Spinal cord (tissue), 10 donors: ENCODE data around the gene MAP4K3. TPM values are rescaled to one million over a fixed set of nuclear protein-coding genes. Genes with fewer than 3 reads are reported as not detected.
"Not testable (repeated sequence)": the region's sequence is repeated elsewhere in the genome, so short reads cannot be mapped to it uniquely, and the experiment has no call there.

ENCODE experiments used
- DNase-seq, 6 donors: peaks; one replicate each; pipeline versions ENCODE4 v3.0.0 to v3.0.0-alpha.2; 2013 to 2015; ENCODE audit warnings: low spot score in 6 of 6, low read depth in 4 of 6
- H3K27ac ChIP-seq: one replicate; pipeline ENCODE4 v1.5.1; 2013; ENCODE audit warnings: low read depth, low read length, control low read depth
- H3K27me3 ChIP-seq: one replicate; pipeline ENCODE4 v1.6.1; 2013; ENCODE audit warnings: low read length; ENCODE audit not compliant: control insufficient read depth, insufficient read depth
- H3K36me3 ChIP-seq: one replicate; pipeline ENCODE4 v1.6.1; 2013; ENCODE audit warnings: low read length; ENCODE audit not compliant: control insufficient read depth, insufficient read depth
- H3K4me1 ChIP-seq: one replicate; pipeline ENCODE4 v1.6.1; 2013; ENCODE audit warnings: low read length; ENCODE audit not compliant: control insufficient read depth, insufficient read depth
- H3K4me3 ChIP-seq: one replicate; pipeline ENCODE4 v1.5.1; 2013; ENCODE audit warnings: low read depth, low read length, control low read depth
- H3K9me3 ChIP-seq: one replicate; pipeline ENCODE4 v1.6.1; 2013; ENCODE audit warnings: low read length; ENCODE audit not compliant: control insufficient read depth, insufficient read depth
- WGBS: methylation state at CpG from one replicate; pipeline ENCODE4 v1.1.5; 2013; ENCODE audit warnings: missing lambda C conversion rate; ENCODE audit not compliant: insufficient coverage; 5-methylcytosine and 5-hydroxymethylcytosine counted together
- polyA plus RNA-seq, 2 donors: library from polyadenylated mRNA; unstranded; fragments of 120-200 nt; gene quantifications; one replicate each; pipeline ENCODE4 v1.2.1, GENCODE V29; 2013; ENCODE audit not compliant: insufficient read length in 2 of 2
- total RNA-seq, 2 donors: library from RNA; depleted of rRNA in 1 of 2; stranded (reverse); fragments of 120-200 nt in 1 of 2; fragments of >200 nt in 1 of 2; gene quantifications; one replicate each; pipeline versions ENCODE4 v1.2.3 to v1.2.4, GENCODE V29; 2013 to 2014
- donor health status: healthy.

Gene MAP4K3
- total and polyA plus RNA-seq, 4 donors, result 48.0 to 88.9 (median 58.9) TPM

GRCh38 chr2:39265315-39265714, 171.8 kb downstream of the MAP4K3 start:
- no peaks in the 10 kb centered on the region for H3K4me1 ChIP-seq
- H3K9me3 ChIP-seq, result no peaks in the 10 kb centered on the region
- H3K27me3 ChIP-seq, result no peaks in the 10 kb centered on the region
- DNase-seq, result no peak
- WGBS, result 100% methylated on average over 1 of the region's 2 CpGs
- H3K36me3 ChIP-seq, result peaks cover 12% of the 10 kb centered on the region
- no peak overlapping the region for H3K4me3 ChIP-seq
- no peak overlapping the region for H3K27ac ChIP-seq

DNA sequence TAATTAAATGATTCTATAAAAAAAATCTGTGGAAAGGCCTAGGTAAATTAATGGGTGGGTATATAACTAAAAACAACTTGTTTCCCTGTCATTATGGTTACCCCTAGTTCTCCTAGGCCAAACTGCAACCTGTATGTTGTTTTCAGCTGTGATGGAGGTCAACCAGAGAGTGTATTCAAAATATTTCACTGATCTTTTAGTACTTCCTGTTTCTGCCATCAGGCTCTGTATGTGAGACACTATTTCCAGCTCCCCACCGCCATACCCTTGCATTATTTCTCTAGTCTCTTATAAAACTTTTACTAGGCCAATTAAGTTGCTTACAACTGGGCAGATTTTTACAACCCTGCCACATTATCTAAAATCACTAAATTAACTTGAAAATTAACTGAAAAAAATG, 172.4 kb downstream of the MAP4K3 start:
- Histone ChIP-seq H3K4me1 (no peaks in the 10 kb centered on the region), H3K27ac (no peak overlapping the region), H3K27me3 (no peaks in the 10 kb centered on the region), H3K4me3 (no peak overlapping the region), H3K36me3 (peaks cover 16% of the 10 kb centered on the region), H3K9me3 (no peaks in the 10 kb centered on the region)
- 75% methylated on average over 1 of the region's 1 CpG for WGBS
- DNase-seq, result no peak

DNA sequence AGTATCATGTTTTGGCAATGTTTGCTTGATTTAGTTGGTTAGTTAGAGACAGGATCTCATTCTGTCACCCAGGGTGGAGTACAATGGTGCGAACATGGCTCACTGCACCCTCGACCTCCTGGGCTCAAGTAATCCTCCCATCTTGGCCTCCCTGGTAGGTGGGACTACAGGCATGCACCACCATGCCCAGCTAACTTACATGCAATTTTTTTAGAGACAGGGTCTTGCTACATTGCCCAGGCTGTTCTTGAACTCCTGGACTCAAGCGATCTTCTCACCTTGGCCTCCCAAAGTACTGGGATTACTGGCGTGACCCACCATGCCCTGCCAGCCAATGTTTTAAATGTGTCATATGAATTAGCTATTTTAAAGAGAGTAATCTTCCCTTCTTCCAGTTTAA, 177.0 kb downstream of the MAP4K3 start:
- WGBS, result 95% methylated on average over 3 of the region's 4 CpGs

DNA sequence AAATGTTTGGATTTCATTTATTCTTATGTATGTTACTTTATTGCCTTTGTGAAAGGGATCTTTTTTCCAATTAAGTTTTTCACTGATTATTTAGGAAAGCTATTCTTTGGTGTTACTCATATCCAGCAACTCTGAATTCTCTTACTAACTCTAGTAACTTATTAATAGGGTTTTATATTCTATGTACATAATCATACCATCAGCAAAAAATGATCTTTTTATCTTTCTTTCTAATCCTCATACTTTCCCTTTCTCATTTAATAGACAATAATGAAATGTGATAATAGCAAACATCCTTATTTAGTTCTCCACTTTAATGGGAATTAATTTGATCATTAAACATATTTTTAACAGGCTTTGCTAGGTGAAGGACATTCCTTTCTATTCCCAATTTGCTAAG, 181.0 kb downstream of the MAP4K3 start:
- Histone ChIP-seq H3K4me3 (no peak overlapping the region), H3K36me3 (peaks cover 18% of the 10 kb centered on the region), H3K27me3 (no peaks in the 10 kb centered on the region), H3K27ac (no peak overlapping the region), H3K9me3 (peaks cover 2% of the 10 kb centered on the region), H3K4me1 (no peaks in the 10 kb centered on the region)
- no peak for DNase-seq

More for the DNA sequence above, 177.0 kb downstream of the MAP4K3 start:
- Histone ChIP-seq H3K27ac (no peak overlapping the region), H3K4me3 (no peak overlapping the region), H3K4me1 (no peaks in the 10 kb centered on the region), H3K36me3 (peaks cover 17% of the 10 kb centered on the region), H3K27me3 (no peaks in the 10 kb centered on the region), H3K9me3 (peaks cover 2% of the 10 kb centered on the region)
- no peak for DNase-seq

DNA sequence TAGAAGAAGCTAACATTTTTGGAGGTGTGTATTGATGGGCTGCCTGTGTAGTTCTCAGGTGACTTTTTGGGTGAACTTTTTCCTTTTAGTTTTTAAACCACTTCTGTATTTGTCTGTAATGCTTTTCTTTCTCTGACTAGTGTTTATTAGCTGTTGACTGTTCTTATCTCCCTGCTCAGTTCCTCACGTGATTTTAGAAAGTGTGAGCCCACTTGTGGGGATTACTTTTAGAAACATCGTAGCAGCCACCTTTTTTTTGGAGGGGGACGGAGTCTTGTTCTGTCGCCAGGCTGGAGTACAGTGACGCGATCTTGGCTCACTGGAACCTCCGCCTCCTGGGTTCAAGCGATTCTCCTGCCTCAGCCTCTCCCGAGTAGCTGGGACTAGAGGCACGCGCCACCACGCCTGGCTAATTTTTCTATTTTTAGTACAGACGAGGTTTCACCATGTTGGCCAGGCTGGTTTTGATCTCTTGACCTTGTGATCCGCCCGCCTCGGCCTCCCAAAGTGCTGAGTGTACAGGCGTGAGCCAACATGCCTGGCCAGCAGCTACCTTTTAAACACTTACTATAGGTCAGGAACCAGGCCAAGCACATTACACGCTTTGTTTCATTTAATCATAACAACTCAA, 184.1 kb downstream of the MAP4K3 start:
- Histone ChIP-seq H3K9me3 (peaks cover 2% of the 10 kb centered on the region), H3K27ac (no peak overlapping the region), H3K4me1 (no peaks in the 10 kb centered on the region), H3K36me3 (peaks cover 14% of the 10 kb centered on the region), H3K4me3 (no peak overlapping the region), H3K27me3 (no peaks in the 10 kb centered on the region)
- WGBS, result 97% methylated on average over 14 of the region's 18 CpGs
- no peak for DNase-seq

GRCh38 chr2:39247512-39248043, 189.5 kb downstream of the MAP4K3 start:
- 67% methylated on average over 1 of the region's 6 CpGs for WGBS
- no peaks in the 10 kb centered on the region for H3K36me3 ChIP-seq
- DNase-seq, result no peak
- no peaks in the 10 kb centered on the region for H3K27me3 ChIP-seq
- no peak overlapping the region for H3K27ac ChIP-seq
- no peak overlapping the region for H3K4me3 ChIP-seq
- no peaks in the 10 kb centered on the region for H3K4me1 ChIP-seq
- no peaks in the 10 kb centered on the region for H3K9me3 ChIP-seq

DNA sequence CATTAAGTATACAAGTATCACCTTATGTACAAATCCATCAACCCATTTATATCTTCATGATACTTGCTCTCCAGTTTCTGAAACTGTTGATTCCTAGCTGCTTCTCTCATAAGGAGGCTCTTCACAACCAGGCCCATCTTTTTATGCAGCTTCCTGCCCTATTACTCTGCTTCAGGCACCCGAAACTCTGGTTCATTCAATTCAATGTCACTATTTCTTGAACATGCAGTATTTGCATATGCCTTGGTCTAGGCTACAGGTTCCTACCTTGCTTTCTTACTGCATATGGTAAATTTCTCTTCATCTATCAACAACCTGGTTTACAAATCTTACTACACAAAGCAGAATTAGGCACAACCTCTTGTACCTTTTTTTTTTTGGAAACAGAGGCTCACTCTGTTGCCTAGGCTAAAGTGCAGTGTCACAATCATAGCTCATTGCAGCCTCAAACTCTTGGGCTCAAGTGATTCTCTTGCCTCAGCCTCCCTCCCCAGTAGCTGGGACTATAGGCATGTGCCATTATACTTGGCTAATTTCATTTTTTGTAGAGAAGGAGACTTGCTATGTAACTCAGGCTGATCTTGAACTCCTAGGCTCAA, 190.6 kb downstream of the MAP4K3 start:
- WGBS, result 83% methylated on average over 1 of the region's 1 CpG
- H3K27me3 ChIP-seq, result no peaks in the 10 kb centered on the region
- H3K9me3 ChIP-seq, result no peaks in the 10 kb centered on the region
- no peak overlapping the region for H3K27ac ChIP-seq
- H3K4me3 ChIP-seq, result no peak overlapping the region
- H3K36me3 ChIP-seq, result no peaks in the 10 kb centered on the region
- no peak for DNase-seq
- no peaks in the 10 kb centered on the region for H3K4me1 ChIP-seq

DNA sequence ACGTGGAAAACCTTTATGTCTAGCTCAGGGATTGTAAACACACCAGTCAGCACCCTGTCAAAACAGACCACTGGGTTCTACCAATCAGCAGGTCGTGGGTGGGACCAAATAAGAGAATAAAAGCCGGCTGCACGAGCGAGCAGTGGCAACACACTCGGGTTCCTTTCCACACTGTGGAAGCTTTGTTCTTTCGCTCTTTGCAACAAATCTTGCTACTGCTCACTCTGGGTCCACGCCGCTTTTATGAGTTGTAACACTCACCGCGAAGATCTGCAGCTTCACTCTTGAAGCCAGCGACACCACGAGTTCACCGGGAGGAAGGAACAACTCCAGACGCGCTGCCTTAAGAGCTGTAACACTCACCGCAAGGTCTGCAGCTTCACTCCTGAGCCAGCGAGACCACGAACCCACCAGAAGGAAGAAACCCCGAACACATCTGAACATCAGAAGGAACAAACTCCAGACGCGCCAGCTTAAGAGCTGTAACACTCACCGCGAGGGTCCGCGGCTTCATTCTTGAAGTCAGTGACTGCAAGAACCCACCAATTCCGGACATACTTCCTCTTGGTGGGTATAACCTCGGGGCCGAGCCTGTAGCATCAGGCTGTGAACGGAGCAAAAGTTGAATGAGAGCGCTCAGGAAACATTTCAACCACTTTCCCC, 192.0 kb downstream of the MAP4K3 start:
- not testable (repeated sequence) for H3K4me1 ChIP-seq, H3K36me3 ChIP-seq, H3K9me3 ChIP-seq, DNase-seq, H3K4me3 ChIP-seq, H3K27ac ChIP-seq, H3K27me3 ChIP-seq
- WGBS, result 86% methylated on average over 30 of the region's 31 CpGs

DNA sequence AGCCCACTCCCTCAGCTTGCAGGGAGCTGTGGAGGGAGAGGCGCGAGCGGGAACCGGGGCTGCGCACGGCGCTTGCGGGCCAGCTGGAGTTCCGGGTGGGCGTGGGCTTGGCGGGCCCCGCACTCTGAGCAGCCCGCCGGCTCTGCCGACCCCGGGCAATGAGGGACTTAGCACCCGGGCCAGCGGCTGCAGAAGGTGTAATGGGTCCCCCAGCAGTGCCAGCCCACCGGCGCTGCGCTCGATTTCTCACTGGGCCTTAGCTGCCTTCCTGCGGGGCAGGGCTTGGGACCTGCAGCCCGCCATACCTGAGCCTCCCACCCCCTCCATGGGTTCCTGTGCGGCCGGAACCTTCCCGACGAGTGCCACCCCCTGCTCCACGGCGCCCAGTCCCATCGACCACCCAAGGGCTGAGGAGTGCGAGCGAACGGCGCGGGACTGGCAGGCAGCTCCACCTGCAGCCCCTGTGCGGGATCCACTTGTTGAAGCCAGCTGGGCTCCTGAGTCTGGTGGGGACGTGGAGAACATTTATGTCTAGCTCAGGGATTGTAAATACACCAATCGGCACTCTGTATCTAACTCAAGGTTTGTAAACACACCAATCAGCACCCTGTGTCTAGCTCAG, 192.7 kb downstream of the MAP4K3 start:
- not testable (repeated sequence) for H3K27me3 ChIP-seq, H3K4me3 ChIP-seq, H3K9me3 ChIP-seq, H3K4me1 ChIP-seq, DNase-seq, H3K27ac ChIP-seq, H3K36me3 ChIP-seq
- whole genome bisulfite sequencing, result 89% methylated on average over 36 of the region's 39 CpGs
